Activated CD4-positive, alpha-beta memory T cell treated with anti-CD3 and anti-CD28 coated beads, Interleukin-2, amount 10 ng/mL, durations not matched to agents 7 days and 5 days (primary cell): ENCODE results near the gene CNIH3. TPM values are rescaled to one million over a fixed set of nuclear protein-coding genes. Genes with fewer than 3 reads are reported as not detected.

Experiments
- CTCF ChIA-PET: fragments of 350-600 bp; sonication (Branson Sonifier 250); formaldehyde crosslinking; loops from one replicate; lab custom pipeline; 2021; ENCODE audit warnings: antibody characterized with exemption, inconsistent platforms; lab: Charles Lee
- POLR2A ChIA-PET: fragments of 350-600 bp; sonication (Branson Sonifier 250); formaldehyde crosslinking; loops from one replicate; lab custom pipeline; 2021; ENCODE audit warnings: antibody characterized with exemption; lab: Charles Lee
- DNase-seq: peaks from one replicate; pipeline ENCODE4 v3.0.0-alpha.2; 2020
- H3K27ac Mint-ChIP-seq: one replicate; pipeline ENCODE4 v1.8.0; 2021; ENCODE audit warnings: mild to moderate bottlenecking, mixed read lengths
- H3K27me3 Mint-ChIP-seq: one replicate; pipeline ENCODE4 v1.8.0; 2021; ENCODE audit warnings: mixed read lengths
- H3K36me3 Mint-ChIP-seq: one replicate; pipeline ENCODE4 v1.8.0; 2021; ENCODE audit warnings: low read depth, mixed read lengths
- H3K4me1 Mint-ChIP-seq: one replicate; pipeline ENCODE4 v1.8.0; 2021; ENCODE audit warnings: mixed read lengths
- H3K4me3 Mint-ChIP-seq: one replicate; pipeline ENCODE4 v1.8.0; 2021; ENCODE audit warnings: mild to moderate bottlenecking, mixed read lengths
- H3K9me3 Mint-ChIP-seq: one replicate; pipeline ENCODE4 v1.8.0; 2021; ENCODE audit warnings: mixed read lengths
- total RNA-seq, 2 experiments: library from RNA; stranded (reverse); gene quantifications; one replicate each; pipeline ENCODE4 v1.2.3, GENCODE V29; 2021

CNIH3 gene
- total RNA-seq, 2 experiments from 2014 or later, result 1.4 to 1.9 TPM

DNA sequence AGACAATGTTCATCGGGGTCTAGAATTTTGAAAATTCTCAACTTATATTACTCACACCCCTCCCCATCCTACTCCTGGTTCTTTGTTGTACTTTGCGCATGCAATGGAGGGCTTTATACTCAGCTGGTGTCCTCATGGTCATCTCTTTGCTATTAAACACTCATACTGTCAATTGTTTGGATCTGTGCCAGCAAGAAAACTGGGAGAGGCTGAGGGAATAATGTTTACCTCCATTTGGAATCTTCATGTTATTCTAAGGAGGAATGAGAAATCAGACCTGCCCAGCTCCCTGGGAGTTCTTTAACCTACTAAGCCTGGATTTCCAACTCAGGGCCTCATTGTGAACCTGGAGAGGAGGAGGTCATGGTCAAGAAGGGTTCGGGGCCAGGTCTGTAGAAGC lies 169.5 kb downstream of the CNIH3 start:
- ChIA-PET CTCF (interaction anchor here (1.1 to 1.2 kb wide), 2 partner anchors 137 to 141 kb away, joined by 3 read pairs; no protein-coding TSS in a partner anchor), POLR2A (no interaction called here)
- no peak overlapping the region for H3K27ac Mint-ChIP-seq
- H3K4me1 Mint-ChIP-seq, result peaks cover 12% of the 10 kb centered on the region
- DNase-seq, result no peak
- no peaks in the 10 kb centered on the region for H3K36me3 Mint-ChIP-seq
- no peaks in the 10 kb centered on the region for H3K9me3 Mint-ChIP-seq
- no peak overlapping the region for H3K4me3 Mint-ChIP-seq
- no peaks in the 10 kb centered on the region for H3K27me3 Mint-ChIP-seq

DNA sequence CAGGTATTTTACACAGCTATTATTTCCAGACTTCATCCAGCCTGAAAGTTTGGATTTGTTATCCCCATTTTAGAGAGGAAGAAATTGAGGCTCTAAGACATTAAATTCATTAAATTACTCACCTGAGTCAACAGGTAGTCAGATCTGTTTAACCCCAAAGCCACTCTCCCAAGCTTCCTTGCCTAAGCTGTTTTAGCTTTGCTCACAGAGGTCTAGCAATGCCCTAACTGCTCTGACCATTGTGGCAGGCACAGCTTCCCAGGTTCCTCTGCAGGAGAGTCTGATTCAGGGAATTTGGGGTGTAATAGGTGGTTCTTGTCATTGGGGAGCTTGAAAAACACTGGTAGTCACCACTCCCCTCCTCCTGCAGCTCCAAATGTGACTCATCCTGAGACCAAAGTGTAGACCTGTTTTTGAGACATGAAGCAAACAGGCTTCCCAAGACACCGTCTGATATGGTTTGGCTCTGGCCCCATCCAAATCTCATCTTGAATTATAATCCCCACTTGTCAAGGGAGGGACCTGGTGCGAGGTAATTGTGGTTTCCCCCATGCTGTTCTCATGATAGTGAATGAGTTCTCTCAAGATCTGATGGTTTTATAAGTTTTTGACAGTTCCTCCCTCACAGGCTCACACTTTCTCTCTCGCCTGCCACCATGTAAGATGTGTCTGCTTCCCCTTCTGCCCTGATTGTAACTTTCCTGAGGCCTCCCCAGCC lies 170.6 kb downstream of the CNIH3 start:
- no peak for DNase-seq
- POLR2A ChIA-PET, result no interaction called here
- Mint-ChIP-seq H3K4me1 (peaks cover 12% of the 10 kb centered on the region), H3K27me3 (peaks cover 2% of the 10 kb centered on the region), H3K4me3 (no peak overlapping the region), H3K9me3 (no peaks in the 10 kb centered on the region), H3K36me3 (no peaks in the 10 kb centered on the region), H3K27ac (no peak overlapping the region)
- CTCF ChIA-PET, result interaction anchor here (1.1 to 1.2 kb wide), 2 partner anchors 136 to 142 kb away, joined by 3 read pairs; no protein-coding TSS in a partner anchor

DNA sequence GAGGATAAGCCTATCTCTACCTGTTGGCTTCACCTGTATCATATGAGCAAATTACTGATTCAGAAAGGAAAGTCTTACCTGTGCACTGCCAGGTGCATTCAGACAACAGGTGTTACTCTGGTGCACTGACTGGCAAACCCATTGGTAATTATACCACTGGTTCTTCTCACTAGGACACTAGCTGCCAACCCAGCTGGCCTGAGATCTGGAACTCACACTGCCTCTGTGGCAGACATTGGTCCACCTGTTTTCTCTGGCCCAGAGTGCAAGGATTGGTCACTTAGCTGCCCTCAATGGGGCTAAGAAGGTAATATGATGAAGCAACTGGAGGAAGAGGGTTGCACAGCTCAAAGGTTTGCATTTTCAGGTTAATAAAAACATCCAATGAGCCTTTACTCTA lies 173.2 kb downstream of the CNIH3 start:
- H3K9me3 Mint-ChIP-seq, result no peaks in the 10 kb centered on the region
- no peak for DNase-seq
- H3K4me3 Mint-ChIP-seq, result no peak overlapping the region
- H3K27me3 Mint-ChIP-seq, result peaks cover 2% of the 10 kb centered on the region
- H3K27ac Mint-ChIP-seq, result no peak overlapping the region
- POLR2A ChIA-PET, result no interaction called here
- no peaks in the 10 kb centered on the region for H3K36me3 Mint-ChIP-seq
- H3K4me1 Mint-ChIP-seq, result peaks cover 4% of the 10 kb centered on the region
- CTCF ChIA-PET, result no interaction called here

Other genes with a start within 250 kb of the CNIH3 start
- 100 to 1,000 TPM; 114 to 118 TPM for gene WDR26, start 181.5 kb upstream of the CNIH3 start, total RNA-seq